Fibroblast of skin of right biceps (primary cell): ENCODE results near the gene MPDZ.

Experiments
- DNase-seq: peaks from one replicate; pipeline ENCODE4 v3.0.0-alpha.2; 2013

The MPDZ gene

GRCh38 chr9:13179257-13179656, 100.2 kb downstream of the MPDZ start:
- DNase-seq = no peak

DNA sequence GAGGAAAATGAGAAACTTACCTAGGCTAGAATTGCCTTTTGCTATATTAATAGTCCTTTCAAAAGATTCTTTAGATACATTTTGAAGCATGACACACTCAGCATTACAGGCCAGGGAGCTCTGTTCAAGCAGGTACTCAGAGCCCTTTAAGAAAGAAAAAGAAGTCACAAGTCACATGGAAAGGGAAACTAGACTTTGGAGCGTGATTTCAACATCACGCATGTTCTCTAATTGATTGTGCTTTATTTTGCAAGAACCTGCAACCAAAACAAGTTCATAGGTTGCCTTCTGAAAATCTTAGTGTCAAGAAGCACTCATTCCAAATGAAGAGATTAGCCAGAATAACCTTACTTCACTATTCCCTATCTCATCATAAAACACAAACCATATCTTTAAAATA, 103.8 kb downstream of the MPDZ start:
- no peak for DNase-seq

GRCh38 chr9:13174906-13175639, 104.4 kb downstream of the MPDZ start:
- DNase-seq = no peak

- DNase-seq = no peak
Measured at GRCh38 chr9:13173553-13173952, 105.9 kb downstream of the MPDZ start.

- peak; percentile 1 for DNase-seq
Measured at GRCh38 chr9:13171261-13171660, 108.2 kb downstream of the MPDZ start.

GRCh38 chr9:13166996-13167395, 112.5 kb downstream of the MPDZ start:
- no peak for DNase-seq

- DNase-seq = no peak
Measured at GRCh38 chr9:13165956-13166355, 113.5 kb downstream of the MPDZ start.

- no peak for DNase-seq
Measured at GRCh38 chr9:13165236-13165945, 114.1 kb downstream of the MPDZ start.

DNA sequence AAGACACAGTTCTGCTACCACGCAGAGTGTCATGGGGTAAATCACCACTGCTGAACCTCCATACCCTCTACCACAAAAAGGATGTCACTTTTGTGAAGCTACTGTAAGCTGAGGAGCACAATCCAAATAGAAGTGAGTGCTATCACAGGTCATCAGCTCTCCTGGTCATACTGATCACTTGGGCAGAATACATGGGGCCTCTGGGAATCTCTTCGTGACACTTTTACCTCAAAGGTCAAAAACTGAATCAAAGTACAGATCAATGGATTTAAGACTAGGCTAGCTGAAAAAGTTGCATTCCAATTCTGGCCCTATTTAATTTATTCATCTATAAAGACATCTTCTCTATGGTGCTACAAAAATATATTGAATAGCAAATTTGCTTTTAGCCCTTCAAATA, 115.5 kb downstream of the MPDZ start:
- DNase-seq = no peak

- no peak for DNase-seq
Measured at GRCh38 chr9:13163287-13163686, 116.2 kb downstream of the MPDZ start.

- peak; percentile 3 for DNase-seq
Measured at GRCh38 chr9:13160051-13160450, 119.4 kb downstream of the MPDZ start.

DNA sequence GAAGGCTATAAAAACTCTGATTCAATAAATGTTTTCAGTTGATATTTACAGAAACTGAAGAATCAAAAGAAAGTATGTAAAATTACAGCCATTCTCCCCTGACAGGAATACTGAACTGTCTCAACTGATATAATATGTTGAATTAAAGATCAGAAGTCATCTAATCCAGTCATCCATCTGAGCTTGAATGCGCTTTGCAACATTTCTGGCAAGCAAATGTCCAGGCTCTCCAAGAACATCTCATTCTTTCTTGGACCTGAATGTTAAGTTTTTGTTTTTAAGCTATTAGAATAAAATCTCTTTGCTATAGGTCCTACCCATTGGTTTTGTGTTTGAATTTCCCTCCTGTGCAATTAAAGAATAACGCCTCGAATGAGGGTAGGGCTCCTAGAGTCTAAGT, 120.5 kb downstream of the MPDZ start:
- DNase-seq = no peak

DNA sequence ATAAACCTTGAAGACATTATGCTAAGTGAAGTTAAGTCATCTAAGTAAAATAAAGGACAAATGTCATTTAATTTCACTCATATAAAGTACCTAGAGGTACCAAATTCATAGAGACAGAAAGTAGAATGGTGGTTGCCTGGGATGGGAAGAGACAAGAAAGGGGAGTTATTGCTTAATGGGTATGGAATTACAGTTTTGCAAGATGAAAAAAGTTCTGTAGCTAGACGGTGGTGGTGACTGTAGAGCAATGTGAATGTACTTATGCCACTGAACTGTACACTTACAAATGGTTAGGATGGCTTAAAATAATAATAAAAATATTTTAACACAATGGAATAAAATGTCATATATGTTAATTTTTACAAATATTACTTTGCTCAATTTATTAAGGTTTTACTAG, 128.0 kb downstream of the MPDZ start:
- DNase-seq = no peak

GRCh38 chr9:13149454-13149853, 130.0 kb downstream of the MPDZ start:
- DNase-seq = no peak

GRCh38 chr9:13146840-13147239, 132.7 kb downstream of the MPDZ start:
- DNase-seq = no peak

DNA sequence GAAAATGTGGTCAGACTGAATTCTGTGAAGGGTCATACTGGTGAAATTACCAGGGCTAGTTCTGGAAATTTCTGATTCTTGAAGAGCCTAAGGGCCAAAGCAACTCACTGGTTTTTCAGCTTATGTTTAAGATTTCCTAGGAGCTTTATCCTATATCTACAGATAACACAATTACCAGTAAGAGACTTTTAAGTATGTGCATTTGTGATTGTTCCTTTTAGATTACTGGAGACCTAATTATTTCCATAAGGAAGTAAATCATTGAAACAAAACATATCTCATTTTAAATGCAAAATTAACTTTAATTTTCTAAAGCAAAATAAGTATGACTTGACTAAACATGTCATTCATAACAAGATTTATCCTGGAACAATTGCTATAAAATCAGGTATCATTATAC, 134.2 kb downstream of the MPDZ start:
- no peak for DNase-seq

- no peak for DNase-seq
Measured at GRCh38 chr9:13144166-13144775, 135.2 kb downstream of the MPDZ start.

DNA sequence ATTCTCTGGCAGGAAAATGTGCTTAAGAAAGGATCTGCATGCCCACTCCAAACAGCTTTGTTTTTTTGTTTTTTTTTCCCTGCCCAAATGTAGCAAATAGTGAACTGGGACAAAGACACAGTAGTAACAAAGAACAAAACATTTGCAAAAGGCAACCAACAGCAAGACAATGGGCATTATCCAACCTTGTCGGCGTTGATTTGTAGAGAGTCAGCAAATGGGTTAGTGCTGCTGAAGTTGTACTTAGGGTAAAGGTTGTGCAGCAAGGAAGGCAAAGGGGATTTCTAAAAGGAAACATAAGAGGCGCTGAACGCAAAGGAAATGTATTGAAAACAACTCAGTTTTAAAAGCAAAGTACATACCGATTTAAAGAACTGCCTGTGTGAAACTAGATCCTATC, 136.2 kb downstream of the MPDZ start:
- no peak for DNase-seq

- no peak for DNase-seq
Measured at GRCh38 chr9:13142776-13143175, 136.7 kb downstream of the MPDZ start.

DNA sequence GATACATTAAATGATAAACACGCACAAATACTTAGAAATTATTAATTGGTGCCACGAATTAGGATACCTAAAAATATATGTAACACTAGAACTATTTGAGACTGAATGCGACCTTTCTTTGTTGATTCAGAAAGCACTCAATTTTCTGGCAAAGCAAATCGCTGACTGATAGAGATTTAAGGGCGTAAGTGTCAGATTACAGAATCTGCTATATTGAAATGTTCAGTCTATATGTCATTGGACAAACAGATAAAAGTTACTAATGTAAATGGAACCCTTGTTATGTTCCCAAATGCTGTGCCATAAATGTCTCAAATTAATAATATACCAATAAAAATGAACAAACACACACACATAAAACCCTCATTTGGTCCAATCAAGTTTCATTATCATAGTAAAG, 137.9 kb downstream of the MPDZ start:
- DNase-seq = peak; percentile 29

GRCh38 chr9:13140843-13141592, 138.5 kb downstream of the MPDZ start:
- no peak for DNase-seq

GRCh38 chr9:13139641-13140171, 139.8 kb downstream of the MPDZ start:
- peak; percentile 88 for DNase-seq

GRCh38 chr9:13137426-13137825, 142.1 kb downstream of the MPDZ start:
- DNase-seq = no peak
